H7 (cell line): Measurements from ENCODE around the gene TRIM14. TPM values are rescaled to one million over a fixed set of nuclear protein-coding genes. Genes with fewer than 3 reads are reported as not detected.

Experiments
- DNase-seq: peaks from one replicate; pipeline ENCODE4 v3.0.0; 2012
- H3K27me3 ChIP-seq: 2 replicates; pipeline ENCODE4 v1.6.0; 2011; ENCODE audit warnings: mild to moderate bottlenecking, low read length; ENCODE audit not compliant: control insufficient read depth, insufficient read depth
- H3K36me3 ChIP-seq: replicated peaks from 2 replicates; pipeline ENCODE4 v1.5.1; 2011; ENCODE audit warnings: low read length; ENCODE audit not compliant: control insufficient read depth, insufficient read depth
- H3K4me3 ChIP-seq: 2 replicates; pipeline ENCODE4 v1.5.1; 2011; ENCODE audit warnings: low read depth, mild to moderate bottlenecking, control low read depth, low read length, moderate library complexity; ENCODE audit not compliant: insufficient read depth
- total RNA-seq: library from RNA; depleted of rRNA; stranded (reverse); fragments of >200 nt; shearing (Covaris generic); gene quantifications from 2 replicates; pipeline ENCODE4 v1.2.3, GENCODE V29; 2014; rRNA removed

TRIM14 gene, protein sequence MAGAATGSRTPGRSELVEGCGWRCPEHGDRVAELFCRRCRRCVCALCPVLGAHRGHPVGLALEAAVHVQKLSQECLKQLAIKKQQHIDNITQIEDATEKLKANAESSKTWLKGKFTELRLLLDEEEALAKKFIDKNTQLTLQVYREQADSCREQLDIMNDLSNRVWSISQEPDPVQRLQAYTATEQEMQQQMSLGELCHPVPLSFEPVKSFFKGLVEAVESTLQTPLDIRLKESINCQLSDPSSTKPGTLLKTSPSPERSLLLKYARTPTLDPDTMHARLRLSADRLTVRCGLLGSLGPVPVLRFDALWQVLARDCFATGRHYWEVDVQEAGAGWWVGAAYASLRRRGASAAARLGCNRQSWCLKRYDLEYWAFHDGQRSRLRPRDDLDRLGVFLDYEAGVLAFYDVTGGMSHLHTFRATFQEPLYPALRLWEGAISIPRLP
- total RNA-seq = 3.7 and 3.8 TPM in 2 replicates

DNA sequence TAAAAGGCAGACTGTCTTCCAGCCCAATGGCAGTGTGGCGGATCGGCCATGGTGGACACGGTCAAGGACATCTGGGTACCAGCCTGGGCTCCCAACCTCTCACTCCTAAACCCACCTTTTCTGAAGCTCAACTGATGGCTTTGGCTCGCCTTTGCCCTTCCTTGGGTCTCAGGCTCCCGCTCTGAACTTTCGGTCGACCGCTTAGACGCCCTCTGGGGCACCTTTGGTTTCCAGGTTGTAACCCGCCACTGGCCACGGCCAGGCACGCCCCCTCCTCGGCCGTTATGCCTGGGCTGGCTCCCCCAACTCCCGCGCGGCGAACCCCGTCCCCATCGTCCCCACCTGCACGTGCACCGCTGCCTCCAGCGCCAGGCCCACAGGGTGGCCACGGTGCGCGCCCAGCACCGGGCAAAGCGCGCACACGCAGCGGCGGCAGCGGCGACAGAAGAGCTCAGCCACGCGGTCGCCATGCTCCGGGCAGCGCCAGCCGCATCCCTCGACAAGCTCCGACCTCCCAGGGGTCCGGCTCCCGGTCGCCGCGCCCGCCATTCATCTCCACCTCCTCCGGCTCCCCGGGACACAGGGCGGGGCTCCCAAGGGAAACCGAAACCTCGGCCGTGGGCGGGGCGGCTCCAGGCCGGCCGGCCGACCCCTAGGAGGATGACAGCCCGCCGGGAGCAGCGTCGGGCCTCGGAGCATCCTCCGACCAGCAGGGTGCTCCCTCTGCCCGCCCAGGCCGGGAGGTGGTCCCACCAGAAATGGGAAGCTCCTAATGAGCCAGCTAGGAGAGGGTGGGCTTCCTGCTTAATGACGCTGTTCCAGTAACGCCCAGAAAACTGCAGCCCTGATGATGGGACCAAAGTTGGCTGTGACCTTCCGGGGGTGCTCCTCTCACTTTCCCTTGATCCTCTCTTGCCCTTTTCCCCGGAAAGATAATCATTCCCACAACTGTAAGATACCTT lies at the start of gene TRIM14:
Gene TRIM14 (minus strand): TSS at position 583 of the 962 bp plus-strand sequence. CDS start 34 bp downstream, at position 549.
- H3K27me3 ChIP-seq = peaks cover 8% of the 10 kb centered on the region; the same call in 1 of the 2 replicates
- DNase-seq = peak; percentile 93
- peak within 1 kb of the TSS; percentile 62 for H3K4me3 ChIP-seq
- no peaks in the 10 kb centered on the region for H3K36me3 ChIP-seq

- Histone ChIP-seq H3K36me3 (no peaks in the 10 kb centered on the region), H3K4me3 (no peak overlapping the region), H3K27me3 (no peaks in the 10 kb centered on the region)
- no peak for DNase-seq
Measured at GRCh38 chr9:98168153-98168780, 49.2 kb upstream of the TRIM14 start.

DNA sequence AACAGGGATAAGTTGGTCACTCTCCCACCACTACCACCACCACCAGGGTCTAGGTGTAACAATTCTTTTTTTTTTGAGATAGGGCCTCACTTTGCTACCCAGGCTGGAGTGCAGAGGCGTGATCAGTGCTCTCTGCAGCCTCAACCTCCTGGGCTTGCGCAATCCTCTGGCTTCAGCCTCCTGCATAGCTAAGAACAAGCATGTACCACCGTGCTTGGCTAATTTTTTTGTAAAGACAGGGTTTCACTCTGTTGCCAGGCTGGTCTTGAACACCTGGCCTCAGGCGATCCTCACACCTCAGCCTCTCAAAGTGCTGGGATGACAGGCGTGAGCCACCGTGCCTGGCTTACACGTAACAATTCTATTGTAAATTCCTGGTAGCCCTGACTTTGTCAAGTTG lies 45.9 kb upstream of the TRIM14 start:
- H3K27me3 ChIP-seq = no peaks in the 10 kb centered on the region
- DNase-seq = no peak
- H3K36me3 ChIP-seq = no peaks in the 10 kb centered on the region
- H3K4me3 ChIP-seq = no peak overlapping the region

DNA sequence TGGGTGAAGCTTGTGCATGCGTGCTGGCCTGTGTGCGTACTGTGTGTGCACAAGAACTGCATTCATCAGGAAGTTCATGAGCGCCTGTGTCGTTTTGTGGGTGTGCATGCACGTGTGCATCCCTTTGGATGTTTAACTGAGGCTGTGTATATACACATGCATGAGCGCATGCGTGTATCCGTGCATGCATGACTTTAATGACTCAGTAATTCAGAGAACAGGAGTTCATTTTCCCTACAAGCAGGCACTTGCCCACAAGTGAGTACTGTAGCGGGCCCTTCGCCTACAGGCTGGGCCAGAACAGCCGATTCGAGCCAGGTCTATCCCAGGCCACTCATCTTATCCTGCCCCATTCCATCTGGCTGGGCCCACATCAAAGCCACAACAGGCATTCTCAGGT lies 43.6 kb upstream of the TRIM14 start:
- no peaks in the 10 kb centered on the region for H3K27me3 ChIP-seq
- peaks cover under 1% of the 10 kb centered on the region; the same call in 1 of the 2 replicates for H3K36me3 ChIP-seq
- DNase-seq = no peak

GRCh38 chr9:98161851-98162250 lies 42.8 kb upstream of the TRIM14 start:
- Histone ChIP-seq H3K27me3 (no peaks in the 10 kb centered on the region), H3K4me3 (no peak overlapping the region), H3K36me3 (peaks cover 4% of the 10 kb centered on the region; the same call in 1 of the 2 replicates)
- no peak for DNase-seq

More for the DNA sequence above, 43.6 kb upstream of the TRIM14 start:
- H3K4me3 ChIP-seq = no peak overlapping the region

DNA sequence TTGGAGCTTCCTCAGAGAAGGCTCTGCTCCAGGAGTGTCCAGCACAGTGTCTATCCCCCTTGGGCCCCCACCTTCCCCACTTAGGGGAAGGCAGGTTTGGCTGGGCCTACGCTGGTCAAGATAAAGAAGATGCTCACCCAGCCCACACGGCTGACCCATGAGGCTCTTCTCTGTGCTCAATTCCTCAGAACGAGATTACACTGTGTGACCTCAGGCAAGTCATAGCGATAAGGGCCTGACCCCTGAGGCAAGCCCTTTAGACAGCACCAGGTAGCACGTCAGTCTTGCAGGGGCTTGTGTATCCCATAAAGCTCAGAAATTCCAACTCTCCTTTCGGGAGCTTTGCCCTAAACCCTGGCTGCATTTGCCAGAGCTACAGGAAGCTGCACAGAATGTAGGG lies 40.8 kb upstream of the TRIM14 start:
- no peak for DNase-seq
- Histone ChIP-seq H3K27me3 (no peaks in the 10 kb centered on the region), H3K4me3 (no peak overlapping the region), H3K36me3 (peaks cover 4% of the 10 kb centered on the region; the same call in 1 of the 2 replicates)

DNA sequence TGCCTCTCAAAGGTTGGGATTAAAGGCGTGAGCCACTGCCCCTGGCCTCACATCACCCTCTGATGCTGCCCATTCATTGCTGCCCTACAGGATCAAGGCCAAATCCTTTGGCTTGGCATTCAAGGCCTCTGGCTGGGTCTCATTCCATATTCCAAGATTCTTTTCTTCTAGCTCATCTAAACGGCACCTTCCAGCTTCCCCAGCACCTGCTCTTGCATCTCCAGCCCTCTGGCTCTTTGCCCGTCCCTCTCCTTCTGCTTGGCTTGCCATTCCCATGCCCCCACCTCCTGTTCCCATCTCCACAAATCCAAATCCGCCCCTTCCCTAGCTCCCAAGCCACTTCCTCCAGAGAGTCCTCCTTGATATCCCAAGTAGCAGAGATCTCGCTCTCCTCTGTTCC lies 40.3 kb upstream of the TRIM14 start:
- Histone ChIP-seq H3K36me3 (peaks cover 5% of the 10 kb centered on the region), H3K27me3 (no peaks in the 10 kb centered on the region), H3K4me3 (no peak overlapping the region)
- DNase-seq = no peak

DNA sequence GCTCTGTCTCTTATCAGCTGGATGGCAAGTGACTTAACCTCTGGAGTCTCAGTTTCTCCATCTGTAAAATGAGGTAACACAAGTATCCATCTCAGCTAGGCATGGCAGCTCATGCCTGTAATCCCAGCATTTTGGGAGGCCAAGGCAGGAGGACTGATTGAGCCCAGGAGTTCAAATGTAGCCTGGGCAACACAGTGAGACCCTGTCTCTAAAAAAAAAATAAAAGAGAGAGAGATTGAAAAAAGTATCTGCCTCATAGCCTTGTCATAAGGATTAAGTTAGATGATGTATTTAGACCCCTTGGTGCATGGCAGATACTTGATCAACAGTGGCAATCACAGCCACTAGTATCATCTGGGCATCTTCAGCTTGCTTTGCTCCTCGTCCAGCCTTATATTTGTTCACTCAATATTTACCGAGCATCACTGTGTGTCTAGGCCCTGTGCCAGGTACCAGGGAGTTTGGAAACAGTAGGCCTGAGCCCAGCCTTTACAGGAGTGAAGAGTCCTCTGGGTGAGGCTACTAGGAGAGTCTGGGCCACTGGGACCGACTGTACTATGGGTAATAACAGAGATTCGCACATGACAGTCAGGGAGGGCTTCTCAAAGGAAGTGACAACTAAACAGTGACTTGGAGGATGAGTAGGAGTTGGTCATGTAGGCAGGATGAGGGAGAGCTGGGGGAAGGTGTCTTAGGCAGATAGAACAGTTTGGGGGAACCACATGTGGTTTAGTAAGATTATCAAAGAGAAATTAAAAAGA lies 39.2 kb upstream of the TRIM14 start:
- DNase-seq = no peak
- Histone ChIP-seq H3K4me3 (no peak overlapping the region), H3K36me3 (peaks cover 6% of the 10 kb centered on the region), H3K27me3 (no peaks in the 10 kb centered on the region)

GRCh38 chr9:98157372-98157771 lies 38.4 kb upstream of the TRIM14 start:
- H3K4me3 ChIP-seq = no peak overlapping the region
- no peaks in the 10 kb centered on the region for H3K27me3 ChIP-seq
- peaks cover 6% of the 10 kb centered on the region for H3K36me3 ChIP-seq
- no peak for DNase-seq

DNA sequence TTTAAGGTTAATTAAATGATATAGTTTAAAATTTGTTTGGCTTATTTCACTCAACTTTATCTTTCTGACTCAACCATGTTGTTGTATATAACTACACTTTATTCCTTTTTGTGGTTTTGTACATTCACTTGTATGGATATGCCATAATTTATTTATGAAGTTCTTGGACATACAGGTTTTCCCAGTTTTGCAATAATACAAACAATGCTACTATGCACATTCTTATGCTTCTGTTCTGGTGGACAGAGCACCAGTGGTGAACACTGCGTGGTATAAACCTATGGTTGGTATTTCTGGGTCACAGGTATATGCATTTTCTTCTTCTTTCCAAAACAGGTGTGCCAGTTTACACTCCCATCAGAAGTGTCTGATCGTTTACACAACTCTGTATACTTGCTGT lies 35.7 kb upstream of the TRIM14 start:
- H3K27me3 ChIP-seq = no peaks in the 10 kb centered on the region
- no peak for DNase-seq
- H3K4me3 ChIP-seq = no peak overlapping the region
- peaks cover 8% of the 10 kb centered on the region for H3K36me3 ChIP-seq

GRCh38 chr9:98152526-98152925 lies 33.5 kb upstream of the TRIM14 start:
- H3K4me3 ChIP-seq = no peak overlapping the region
- no peaks in the 10 kb centered on the region for H3K27me3 ChIP-seq
- no peak for DNase-seq
- H3K36me3 ChIP-seq = peaks cover 7% of the 10 kb centered on the region

DNA sequence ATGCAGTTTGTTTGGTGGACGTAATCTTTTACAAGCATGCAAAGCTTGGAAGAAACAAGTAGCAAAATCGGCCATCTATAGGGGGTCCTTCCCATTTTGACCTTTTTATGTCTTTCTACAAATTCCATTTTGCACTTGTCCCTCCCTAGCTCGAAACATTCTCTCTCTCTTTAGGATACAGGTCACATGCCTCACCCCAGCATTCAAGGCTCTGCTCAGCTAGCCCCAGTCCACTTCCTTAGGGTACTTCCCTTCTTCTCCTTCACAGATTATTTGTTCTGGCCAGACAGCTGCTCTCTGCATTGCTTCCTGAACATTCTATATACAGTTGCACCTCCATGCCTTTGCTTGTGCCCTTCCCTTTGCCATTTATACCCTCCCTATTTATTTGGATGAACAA lies 31.7 kb upstream of the TRIM14 start:
- Histone ChIP-seq H3K4me3 (no peak overlapping the region), H3K36me3 (peaks cover 4% of the 10 kb centered on the region), H3K27me3 (no peaks in the 10 kb centered on the region)
- no peak for DNase-seq

- Histone ChIP-seq H3K4me3 (no peak overlapping the region), H3K36me3 (peaks cover 4% of the 10 kb centered on the region), H3K27me3 (no peaks in the 10 kb centered on the region)
- DNase-seq = no peak
Measured at GRCh38 chr9:98150164-98150563, 31.1 kb upstream of the TRIM14 start.

DNA sequence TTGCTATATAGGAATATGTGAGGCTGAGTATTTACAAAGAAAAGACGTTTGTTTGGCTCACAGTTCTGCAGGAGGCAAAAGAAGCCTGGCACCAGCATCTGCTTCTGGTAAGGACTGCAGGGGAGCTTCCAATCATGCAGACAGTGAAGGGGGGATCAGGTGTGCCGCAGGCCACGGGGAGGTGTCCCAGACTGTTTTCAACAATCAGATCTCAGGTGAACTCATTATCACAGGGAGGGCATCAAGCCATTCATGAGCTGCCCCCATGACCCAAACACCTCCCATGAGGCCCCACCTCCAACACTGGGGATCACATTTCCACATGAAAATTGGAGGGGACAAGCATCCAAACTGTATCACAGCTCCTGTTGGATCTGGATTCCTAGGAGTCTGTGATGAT lies 30.4 kb upstream of the TRIM14 start:
- no peak overlapping the region for H3K4me3 ChIP-seq
- no peaks in the 10 kb centered on the region for H3K27me3 ChIP-seq
- H3K36me3 ChIP-seq = peaks cover 5% of the 10 kb centered on the region
- no peak for DNase-seq
